Measurements from ENCODE around the gene TRIM34.

DNA sequence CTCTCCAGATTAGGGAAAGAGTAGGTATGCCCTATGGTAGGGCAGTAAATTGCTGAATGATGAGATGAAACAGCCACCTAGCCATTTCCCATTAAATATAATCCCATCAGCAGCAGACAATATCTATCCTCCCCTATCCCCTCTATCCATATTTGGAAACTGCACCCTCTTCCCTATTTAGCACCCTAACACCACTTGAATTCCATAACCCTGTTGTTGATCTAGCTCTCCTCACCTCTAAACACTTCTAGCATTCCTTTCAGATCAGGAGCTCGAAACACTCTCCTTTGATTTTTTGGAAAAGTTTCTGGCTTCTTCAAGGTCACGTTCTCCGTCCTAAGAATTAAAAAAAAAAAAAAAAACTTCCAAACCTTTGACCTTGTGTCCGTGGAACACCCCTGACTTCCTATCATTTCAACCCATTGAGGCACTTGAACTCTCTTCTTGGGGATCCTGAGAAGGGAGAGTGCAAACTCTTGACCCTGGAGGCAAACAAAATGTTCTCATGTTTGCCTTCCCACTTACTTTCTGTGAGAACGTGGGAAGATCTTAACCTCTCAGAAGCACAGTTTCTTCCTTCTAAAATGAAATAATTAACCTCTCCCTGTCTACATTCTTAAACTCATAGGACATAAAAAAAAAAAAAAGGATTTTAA lies 41.1 kb downstream of the TRIM34 start:
- TF ChIP-seq, protein P1, sequence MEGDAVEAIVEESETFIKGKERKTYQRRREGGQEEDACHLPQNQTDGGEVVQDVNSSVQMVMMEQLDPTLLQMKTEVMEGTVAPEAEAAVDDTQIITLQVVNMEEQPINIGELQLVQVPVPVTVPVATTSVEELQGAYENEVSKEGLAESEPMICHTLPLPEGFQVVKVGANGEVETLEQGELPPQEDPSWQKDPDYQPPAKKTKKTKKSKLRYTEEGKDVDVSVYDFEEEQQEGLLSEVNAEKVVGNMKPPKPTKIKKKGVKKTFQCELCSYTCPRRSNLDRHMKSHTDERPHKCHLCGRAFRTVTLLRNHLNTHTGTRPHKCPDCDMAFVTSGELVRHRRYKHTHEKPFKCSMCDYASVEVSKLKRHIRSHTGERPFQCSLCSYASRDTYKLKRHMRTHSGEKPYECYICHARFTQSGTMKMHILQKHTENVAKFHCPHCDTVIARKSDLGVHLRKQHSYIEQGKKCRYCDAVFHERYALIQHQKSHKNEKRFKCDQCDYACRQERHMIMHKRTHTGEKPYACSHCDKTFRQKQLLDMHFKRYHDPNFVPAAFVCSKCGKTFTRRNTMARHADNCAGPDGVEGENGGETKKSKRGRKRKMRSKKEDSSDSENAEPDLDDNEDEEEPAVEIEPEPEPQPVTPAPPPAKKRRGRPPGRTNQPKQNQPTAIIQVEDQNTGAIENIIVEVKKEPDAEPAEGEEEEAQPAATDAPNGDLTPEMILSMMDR (IDR thresholded peaks at IDR 0.05): no peak
- TF ChIP-seq POLR2A (IDR thresholded peaks at IDR 0.05): no peak
